ENCODE results near the gene IQSEC1. TPM values are rescaled to one million over a fixed set of nuclear protein-coding genes. Genes with fewer than 3 reads are reported as not detected.

IQSEC1 gene
- polyA plus RNA-seq, 1 donor (not counting 4 experiments of a cell fraction or from before 2014, with no cell fraction given) = 2.8 TPM

- no peaks in the 10 kb centered on the region for H3K79me2 ChIP-seq (ENCODE audit: control insufficient read depth, insufficient read depth, low read length)
- peaks cover 0 to 17% of the 10 kb centered on the region in 2 experiments for H3K36me3 ChIP-seq (ENCODE audit: control insufficient read depth in 2 of 2, extremely low read depth in 1 of 2, insufficient read depth in 2 of 2, low read length in 2 of 2)
- no peak overlapping the region for H3K9ac ChIP-seq (ENCODE audit: control insufficient read depth, extremely low read depth, insufficient read depth, low read length)
- no peaks in the 10 kb centered on the region for H3K27me3 ChIP-seq (ENCODE audit: control insufficient read depth, extremely low read depth, insufficient read depth, low read length)
- no peaks in the 10 kb centered on the region for H3K9me1 ChIP-seq (ENCODE audit: control insufficient read depth, extremely low read depth, insufficient read depth, low read length)
- no peak overlapping the region for H3K27ac ChIP-seq (ENCODE audit: control insufficient read depth, insufficient read depth, low read length)
- H4K20me1 ChIP-seq (ENCODE audit: control insufficient read depth, extremely low read depth, insufficient read depth, low read length) = no peaks in the 10 kb centered on the region
- dilution Hi-C loops (cut with MboI; ENCODE audit: extremely low pct_ligation_motif_present, low sequenced_read_pairs) = no loop called here
- H3K4me1 ChIP-seq (ENCODE audit: control insufficient read depth, extremely low read depth, insufficient read depth, low read length) = no peaks in the 10 kb centered on the region
- no peak overlapping the region for H3K4me3 ChIP-seq (ENCODE audit: control insufficient read depth in 2 of 3, extremely low read depth in 1 of 3, insufficient read depth in 2 of 3, low read depth in 1 of 3, low read length in 3 of 3)
- H2AFZ ChIP-seq (ENCODE audit: control insufficient read depth, low read length) = no peak overlapping the region
- no peak overlapping the region for H3K4me2 ChIP-seq (ENCODE audit: control insufficient read depth, extremely low read depth, insufficient read depth, low read depth, low read length)
- FAIRE-seq = no peak
- TF ChIP-seq EZH2 (IDR thresholded peaks at IDR 0.05; ENCODE audit: low read length) = no peak
- no peak for TF ChIP-seq CTCF (optimal IDR thresholded peaks at IDR 0.05 in 1 of 3, IDR thresholded peaks at IDR 0.05 in 1 of 3, conservative IDR thresholded peaks at IDR 0.05 in 1 of 3; ENCODE audit: extremely low read depth in 1 of 3, insufficient read depth in 2 of 3, low read length in 3 of 3)
- DNase-seq (ENCODE audit: low read depth, low spot score) = no peak
- no peaks in the 10 kb centered on the region for H3K9me3 ChIP-seq (ENCODE audit: control insufficient read depth, low read depth, low read length)
Measured at GRCh38 chr3:12920967-12921366, 152.3 kb downstream of the IQSEC1 start.

DNA sequence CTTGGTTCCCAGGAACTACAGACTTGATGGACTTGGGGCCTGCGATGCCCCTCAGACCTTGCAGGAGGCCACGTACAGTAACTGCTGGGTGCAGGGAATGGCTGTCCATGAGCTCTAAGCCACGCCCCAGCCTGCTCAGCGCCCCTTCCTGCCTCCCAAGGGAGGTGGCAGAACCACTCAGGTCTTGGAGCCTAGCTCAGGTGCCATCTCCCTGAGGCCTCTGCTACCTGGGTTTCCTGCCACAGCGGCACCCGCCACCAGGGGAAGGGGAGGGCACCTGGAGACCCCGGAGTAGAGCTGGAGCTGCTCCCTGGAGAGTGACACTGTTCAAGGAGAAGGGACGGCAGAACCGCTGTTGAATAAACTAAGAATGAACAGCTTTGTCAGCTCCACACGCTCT, 154.0 kb downstream of the IQSEC1 start:
- FAIRE-seq = no peak
- Histone ChIP-seq H2AFZ (ENCODE audit: control insufficient read depth, low read length) (no peak overlapping the region), H4K20me1 (ENCODE audit: control insufficient read depth, extremely low read depth, insufficient read depth, low read length) (no peaks in the 10 kb centered on the region), H3K27ac (ENCODE audit: control insufficient read depth, insufficient read depth, low read length) (no peak overlapping the region), H3K27me3 (ENCODE audit: control insufficient read depth, extremely low read depth, insufficient read depth, low read length) (no peaks in the 10 kb centered on the region), H3K9me3 (ENCODE audit: control insufficient read depth, low read depth, low read length) (no peaks in the 10 kb centered on the region), H3K9me1 (ENCODE audit: control insufficient read depth, extremely low read depth, insufficient read depth, low read length) (no peaks in the 10 kb centered on the region), H3K36me3 (ENCODE audit: control insufficient read depth in 2 of 2, extremely low read depth in 1 of 2, insufficient read depth in 2 of 2, low read length in 2 of 2) (peaks cover 0 to 15% of the 10 kb centered on the region in 2 experiments), H3K4me3 (ENCODE audit: control insufficient read depth in 2 of 3, extremely low read depth in 1 of 3, insufficient read depth in 2 of 3, low read depth in 1 of 3, low read length in 3 of 3) (no peak overlapping the region), H3K79me2 (ENCODE audit: control insufficient read depth, insufficient read depth, low read length) (no peaks in the 10 kb centered on the region), H3K4me2 (ENCODE audit: control insufficient read depth, extremely low read depth, insufficient read depth, low read depth, low read length) (no peak overlapping the region), H3K9ac (ENCODE audit: control insufficient read depth, extremely low read depth, insufficient read depth, low read length) (no peak overlapping the region), H3K4me1 (ENCODE audit: control insufficient read depth, extremely low read depth, insufficient read depth, low read length) (no peaks in the 10 kb centered on the region)
- no peak for TF ChIP-seq EZH2 (IDR thresholded peaks at IDR 0.05; ENCODE audit: low read length)
- TF ChIP-seq CTCF (optimal IDR thresholded peaks at IDR 0.05 in 1 of 3, IDR thresholded peaks at IDR 0.05 in 1 of 3, conservative IDR thresholded peaks at IDR 0.05 in 1 of 3; ENCODE audit: extremely low read depth in 1 of 3, insufficient read depth in 2 of 3, low read length in 3 of 3) = no peak
- dilution Hi-C loops (cut with MboI; ENCODE audit: extremely low pct_ligation_motif_present, low sequenced_read_pairs) = no loop called here
- DNase-seq (ENCODE audit: low read depth, low spot score) = no peak
